Ascending aorta (tissue), 2 donors: ENCODE results near the gene SMAP1. TPM values are rescaled to one million over a fixed set of nuclear protein-coding genes. Genes with fewer than 3 reads are reported as not detected.

Experiments
- DNase-seq, 2 donors: peaks; one replicate each; pipeline ENCODE4 v3.0.0-alpha.2; 2019; ENCODE audit warnings: low spot score in 2 of 2
- H3K27ac ChIP-seq, 2 donors: fragments of 200-600 bp; sonication (generic); one replicate each; pipeline ENCODE4 v1.5.1; 2016 to 2017; ENCODE audit warnings: mild to moderate bottlenecking in 1 of 2
- H3K27me3 ChIP-seq: fragments of 200-600 bp; sonication (generic); one replicate; pipeline ENCODE4 v1.5.1; 2017
- H3K36me3 ChIP-seq, 2 donors: fragments of 200-600 bp; sonication (generic); one replicate each; pipeline ENCODE4 v1.5.1; 2016
- H3K4me1 ChIP-seq, 2 donors: fragments of 200-600 bp; sonication (generic); one replicate each; pipeline ENCODE4 v1.5.1; 2016 to 2017; ENCODE audit warnings: mild to moderate bottlenecking in 1 of 2
- H3K4me3 ChIP-seq, 2 donors: fragments of 200-600 bp; sonication (generic); one replicate each; pipeline ENCODE4 v1.5.1; 2016 to 2017; ENCODE audit warnings: mild to moderate bottlenecking in 1 of 2
- H3K9me3 ChIP-seq, 2 donors: fragments of 200-600 bp; sonication (generic); one replicate each; pipeline ENCODE4 v1.5.1; 2016
- CTCF ChIP-seq, 3 experiments: fragments of 200-600 bp in 2 of 3; fragments of 450-650 bp in 1 of 3; sonication (generic) in 2 of 3; IDR thresholded peaks; one replicate each; pipeline ENCODE4 v1.5.1; 2016 to 2019; ENCODE audit warnings: antibody characterized with exemption in 3 of 3, mild to moderate bottlenecking in 1 of 3, moderate library complexity in 1 of 3
- intact Hi-C: fragments of 100-400 bp; cut with DNase I; formaldehyde crosslinking; loops from one replicate; pipeline ENCODE4 v1.15.1; 2023
- total RNA-seq: library from RNA; depleted of rRNA; stranded (reverse); fragments of >200 nt; gene quantifications from one replicate; pipeline ENCODE4 v1.1.0, GENCODE V29; 2016

SMAP1 gene
- total RNA-seq, 1 donor from 2014 or later, result 13.2 TPM

GRCh38 chr6:70886661-70887060, 219.0 kb downstream of the SMAP1 start:
- no peak overlapping the region for H3K4me3 ChIP-seq
- no peaks in the 10 kb centered on the region for H3K9me3 ChIP-seq
- no peak for DNase-seq
- intact Hi-C loops, result loop anchor here (10.0 kb wide), 1 partner anchor 342 kb away; no protein-coding TSS in a partner anchor
- no peaks in the 10 kb centered on the region for H3K4me1 ChIP-seq
- H3K36me3 ChIP-seq, result no peaks in the 10 kb centered on the region
- H3K27me3 ChIP-seq, result no peaks in the 10 kb centered on the region
- no peak for TF ChIP-seq CTCF (IDR thresholded peaks at IDR 0.05)
- H3K27ac ChIP-seq, result no peak overlapping the region

- TF ChIP-seq CTCF (IDR thresholded peaks at IDR 0.05), result no peak
- Histone ChIP-seq H3K4me3 (no peak overlapping the region), H3K27me3 (no peaks in the 10 kb centered on the region), H3K4me1 (no peaks in the 10 kb centered on the region), H3K9me3 (no peaks in the 10 kb centered on the region), H3K27ac (no peak overlapping the region), H3K36me3 (no peaks in the 10 kb centered on the region)
- DNase-seq, result no peak
- intact Hi-C loops, result loop anchor here (10.0 kb wide), 1 partner anchor 344 kb away; no protein-coding TSS in a partner anchor
These were observed 221.6 kb downstream of the SMAP1 start for GRCh38 chr6:70889270-70889669.

GRCh38 chr6:70894001-70894400, 226.3 kb downstream of the SMAP1 start:
- DNase-seq, result no peak
- intact Hi-C loops, result no loop called here
- no peak for TF ChIP-seq CTCF (IDR thresholded peaks at IDR 0.05)
- H3K27me3 ChIP-seq, result no peaks in the 10 kb centered on the region
- no peaks in the 10 kb centered on the region for H3K4me1 ChIP-seq
- H3K36me3 ChIP-seq, result no peaks in the 10 kb centered on the region
- H3K27ac ChIP-seq, result no peak overlapping the region
- H3K9me3 ChIP-seq, result no peaks in the 10 kb centered on the region
- H3K4me3 ChIP-seq, result no peak overlapping the region

- TF ChIP-seq CTCF (IDR thresholded peaks at IDR 0.05), result no peak
- Histone ChIP-seq H3K27ac (no peak overlapping the region), H3K36me3 (no peaks in the 10 kb centered on the region), H3K27me3 (no peaks in the 10 kb centered on the region), H3K4me1 (no peaks in the 10 kb centered on the region), H3K9me3 (no peaks in the 10 kb centered on the region), H3K4me3 (no peak overlapping the region)
- intact Hi-C loops, result no loop called here
- DNase-seq, result no peak
These were observed 232.4 kb downstream of the SMAP1 start for GRCh38 chr6:70900047-70900446.

GRCh38 chr6:70901324-70901723, 233.6 kb downstream of the SMAP1 start:
- Histone ChIP-seq H3K4me3 (no peak overlapping the region), H3K36me3 (no peaks in the 10 kb centered on the region), H3K9me3 (no peaks in the 10 kb centered on the region), H3K27ac (no peak overlapping the region), H3K4me1 (no peaks in the 10 kb centered on the region), H3K27me3 (no peaks in the 10 kb centered on the region)
- TF ChIP-seq CTCF (IDR thresholded peaks at IDR 0.05), result no peak
- intact Hi-C loops, result no loop called here
- DNase-seq, result no peak
